Measurements from ENCODE around the gene SURF4.

- TF ChIP-seq, protein P1, sequence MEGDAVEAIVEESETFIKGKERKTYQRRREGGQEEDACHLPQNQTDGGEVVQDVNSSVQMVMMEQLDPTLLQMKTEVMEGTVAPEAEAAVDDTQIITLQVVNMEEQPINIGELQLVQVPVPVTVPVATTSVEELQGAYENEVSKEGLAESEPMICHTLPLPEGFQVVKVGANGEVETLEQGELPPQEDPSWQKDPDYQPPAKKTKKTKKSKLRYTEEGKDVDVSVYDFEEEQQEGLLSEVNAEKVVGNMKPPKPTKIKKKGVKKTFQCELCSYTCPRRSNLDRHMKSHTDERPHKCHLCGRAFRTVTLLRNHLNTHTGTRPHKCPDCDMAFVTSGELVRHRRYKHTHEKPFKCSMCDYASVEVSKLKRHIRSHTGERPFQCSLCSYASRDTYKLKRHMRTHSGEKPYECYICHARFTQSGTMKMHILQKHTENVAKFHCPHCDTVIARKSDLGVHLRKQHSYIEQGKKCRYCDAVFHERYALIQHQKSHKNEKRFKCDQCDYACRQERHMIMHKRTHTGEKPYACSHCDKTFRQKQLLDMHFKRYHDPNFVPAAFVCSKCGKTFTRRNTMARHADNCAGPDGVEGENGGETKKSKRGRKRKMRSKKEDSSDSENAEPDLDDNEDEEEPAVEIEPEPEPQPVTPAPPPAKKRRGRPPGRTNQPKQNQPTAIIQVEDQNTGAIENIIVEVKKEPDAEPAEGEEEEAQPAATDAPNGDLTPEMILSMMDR (IDR thresholded peaks at IDR 0.05), result no peak
- no peak for TF ChIP-seq POLR2AphosphoS5 (IDR thresholded peaks at IDR 0.05)
Measured at GRCh38 chr9:133408042-133408441, 32.2 kb upstream of the SURF4 start.
